ENCODE data around the gene SLC24A3.

Gene SLC24A3

GRCh38 chr20:19761326-19761725 lies 548.9 kb downstream of the SLC24A3 start:
- no peak for DNase-seq

- DNase-seq = peak; percentile 40
Measured at GRCh38 chr20:19761841-19762240, 549.4 kb downstream of the SLC24A3 start.

GRCh38 chr20:19764207-19764606 lies 551.8 kb downstream of the SLC24A3 start:
- DNase-seq = no peak

- DNase-seq = no peak
Measured at GRCh38 chr20:19765266-19765665, 552.8 kb downstream of the SLC24A3 start.

- no peak for DNase-seq
Measured at GRCh38 chr20:19765913-19766312, 553.5 kb downstream of the SLC24A3 start.

GRCh38 chr20:19767070-19767469 lies 554.6 kb downstream of the SLC24A3 start:
- no peak for DNase-seq

- DNase-seq = no peak
Measured at GRCh38 chr20:19768325-19768842, 555.9 kb downstream of the SLC24A3 start.

GRCh38 chr20:19769507-19769906 lies 557.1 kb downstream of the SLC24A3 start:
- DNase-seq = no peak

- no peak for DNase-seq
Measured at GRCh38 chr20:19770375-19770774, 557.9 kb downstream of the SLC24A3 start.

GRCh38 chr20:19771031-19771430 lies 558.6 kb downstream of the SLC24A3 start:
- no peak for DNase-seq

Measured in NCI-H69 (cell line).